Spleen (tissue), 7 donors: ENCODE data around the gene PEX19.

Experiments used
- CTCF ChIP-seq, 11 experiments: fragments of 200-600 bp in 7 of 11; fragments of 450-650 bp in 4 of 11; sonication (generic) in 4 of 11; IDR thresholded peaks in 8 of 11; conservative IDR thresholded peaks in 3 of 11; 1 replicate in 7 of 11; 2 replicates in 4 of 11; pipeline versions ENCODE4 v1.4.0 to v1.8.0; 2016 to 2021; ENCODE audit warnings: antibody characterized with exemption in 11 of 11, inconsistent platforms in 4 of 11, mild to moderate bottlenecking in 1 of 11
- POLR2AphosphoS5 ChIP-seq, 3 donors: sonication (generic); formaldehyde crosslinking; IDR thresholded peaks; one replicate each; pipeline ENCODE4 v1.5.1; 2017; ENCODE audit warnings: antibody characterized with exemption in 3 of 3
- donor health status: DM: no; HTN: no; CAD: no; lungs with moderate emphysema.
- donor health status: DM: no; HTN: no; CAD: no.
- donor health status: DM: no; HTN: no; CAD: no.

- no peak for TF ChIP-seq CTCF (IDR thresholded peaks at IDR 0.05 in 8 of 11, conservative IDR thresholded peaks at IDR 0.05 in 3 of 11)
- no peak for TF ChIP-seq POLR2AphosphoS5 (IDR thresholded peaks at IDR 0.05)
These were observed 48.1 kb downstream of the PEX19 start for GRCh38 chr1:160236806-160237205.
